HG03432 (cell line): ENCODE results near the gene SNTG2.

Experiments used
- ATAC-seq: cut with Tn5 transposase; IDR thresholded peaks from one replicate; pipeline ENCODE4 v1.9.1; 2021; ENCODE audit warnings: mild to moderate bottlenecking, moderate library complexity; ENCODE audit not compliant: unreplicated experiment

SNTG2 gene

GRCh38 chr2:1230155-1230893 lies 279.7 kb downstream of the SNTG2 start:
- ATAC-seq: no peak

DNA sequence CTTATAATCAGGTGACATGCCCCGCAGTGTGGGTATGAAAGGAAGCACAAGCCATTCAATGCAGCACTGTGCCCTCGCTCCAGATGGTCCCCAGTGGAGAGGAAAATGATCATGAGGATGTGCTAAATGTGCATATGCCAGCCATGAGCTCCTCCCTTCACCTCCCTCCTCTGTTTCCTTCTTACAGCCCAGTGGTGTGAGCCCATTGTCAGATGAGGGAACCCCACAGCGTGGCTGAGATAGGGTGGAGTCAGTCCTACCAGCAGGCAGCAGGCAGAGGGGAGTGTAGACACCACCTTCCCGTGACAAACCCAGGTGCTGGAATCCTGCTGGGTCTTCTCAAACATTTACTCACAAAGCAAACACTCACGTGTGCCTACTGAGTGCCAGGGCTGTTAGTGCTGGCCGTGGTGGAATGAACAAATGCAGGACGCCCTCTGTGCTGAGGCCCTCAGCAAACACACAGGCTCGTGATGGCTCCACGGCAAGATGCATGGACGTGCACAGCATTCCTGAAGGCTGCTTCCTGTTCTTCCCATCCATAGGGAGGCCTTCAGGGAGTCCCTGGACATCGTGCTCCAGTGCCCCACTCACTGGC lies 280.9 kb downstream of the SNTG2 start:
- ATAC-seq: no peak

GRCh38 chr2:1233281-1233680 lies 282.6 kb downstream of the SNTG2 start:
- no peak for ATAC-seq

DNA sequence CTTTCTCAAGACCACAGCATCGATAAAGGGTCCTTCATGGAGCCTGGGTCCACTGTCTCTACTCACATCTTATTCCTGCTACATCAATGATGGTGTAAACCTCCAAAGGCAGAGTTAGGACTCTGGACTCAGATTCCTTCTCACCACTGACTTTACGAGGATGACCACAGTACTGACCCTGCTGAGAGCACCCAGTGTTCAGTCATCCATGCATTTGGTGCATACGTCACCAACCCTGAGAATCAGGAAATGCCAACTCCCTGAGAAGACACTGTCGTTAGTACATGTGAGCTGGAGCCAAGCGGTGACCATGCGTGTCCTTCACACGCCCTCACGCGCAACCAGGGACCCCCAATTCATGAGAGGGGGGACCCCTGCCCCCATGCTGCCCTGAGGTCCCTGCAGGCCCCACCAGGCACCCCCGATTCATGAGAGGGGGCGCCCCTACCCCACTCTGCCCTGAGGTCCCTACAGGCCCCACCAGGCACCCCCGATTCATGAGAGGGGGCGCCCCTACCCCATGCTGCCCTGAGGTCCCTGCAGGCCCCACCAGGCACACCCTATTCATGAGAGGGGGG lies 284.2 kb downstream of the SNTG2 start:
- no peak for ATAC-seq

DNA sequence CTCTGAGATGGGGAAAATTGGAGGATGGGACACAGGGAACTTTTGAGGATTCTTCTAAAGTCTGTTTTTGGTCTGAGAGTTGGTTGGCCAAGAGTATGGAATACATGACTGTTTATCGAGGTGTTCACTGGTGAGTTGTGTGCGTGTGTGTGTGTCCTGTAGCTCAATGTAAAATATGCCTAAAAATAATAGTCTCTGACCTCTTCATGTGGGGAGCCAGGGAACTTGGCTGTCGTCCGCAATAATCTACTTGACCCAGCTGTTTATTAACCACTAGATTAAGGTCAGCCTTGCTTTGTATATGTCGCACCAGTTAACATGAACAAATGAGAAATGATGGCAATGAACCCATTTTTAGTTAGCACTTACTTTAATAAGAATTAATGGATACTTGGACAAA lies 285.2 kb downstream of the SNTG2 start:
- ATAC-seq: no peak

DNA sequence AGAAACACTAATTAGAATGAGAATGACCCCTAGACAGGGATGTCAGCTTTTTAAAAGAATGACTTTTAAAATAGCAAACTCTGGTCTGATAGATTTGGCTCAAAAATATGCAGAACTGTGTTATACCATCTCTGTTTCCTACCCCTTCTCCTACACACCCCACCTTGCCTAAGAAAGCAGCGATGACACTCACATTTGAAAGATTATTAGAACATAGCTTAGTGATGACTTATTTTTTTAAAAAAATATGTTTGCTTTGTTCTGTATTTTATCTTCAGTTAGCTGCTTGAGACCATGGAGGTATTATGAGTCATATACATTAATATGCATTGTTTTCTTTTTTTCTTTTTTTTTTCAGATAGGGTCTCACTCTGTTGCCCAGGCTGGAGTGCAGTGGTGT lies 286.0 kb downstream of the SNTG2 start:
- no peak for ATAC-seq

- no peak for ATAC-seq
Measured at GRCh38 chr2:1237783-1238182, 287.1 kb downstream of the SNTG2 start.

GRCh38 chr2:1238598-1239138 lies 288.0 kb downstream of the SNTG2 start:
- ATAC-seq: no peak

DNA sequence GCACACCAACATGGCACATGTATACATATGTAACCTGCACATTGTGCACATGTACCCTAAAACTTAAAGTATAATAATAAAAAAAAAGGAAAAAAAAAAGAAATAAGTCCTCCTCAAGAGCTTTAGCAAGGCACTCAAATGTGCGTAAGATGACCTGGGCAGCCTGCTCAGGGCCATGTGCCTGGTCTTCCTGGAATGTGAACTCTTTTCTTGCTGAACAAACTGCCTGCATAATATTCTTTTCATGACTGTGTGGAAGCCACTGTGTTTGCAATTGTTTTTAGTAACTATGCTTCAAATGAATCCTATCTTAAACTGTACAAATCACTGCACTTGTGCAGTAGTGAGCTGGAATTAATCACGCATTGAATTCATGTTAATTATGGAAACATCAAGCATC lies 294.5 kb downstream of the SNTG2 start:
- ATAC-seq: no peak

DNA sequence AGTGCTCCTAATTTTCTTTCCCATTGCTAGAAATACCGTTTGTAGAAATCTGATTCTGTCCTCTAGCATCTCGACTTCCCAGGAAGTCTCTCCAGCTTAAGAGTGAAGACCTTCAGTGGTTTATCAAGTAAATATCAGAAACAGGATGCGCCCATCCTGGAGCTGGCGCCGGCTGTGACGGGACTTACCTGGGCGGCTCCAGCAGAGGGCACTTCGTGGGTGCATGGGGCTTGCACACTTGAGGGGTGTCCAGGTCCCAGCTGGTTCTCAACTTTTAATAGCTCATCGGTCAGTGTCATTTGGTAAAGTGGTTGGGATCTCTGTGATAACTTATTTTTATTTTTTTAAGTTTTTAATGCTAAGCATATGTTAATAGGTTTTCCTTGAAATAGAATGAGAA lies 295.6 kb downstream of the SNTG2 start:
- ATAC-seq: no peak

GRCh38 chr2:1246991-1247390 lies 296.3 kb downstream of the SNTG2 start:
- no peak for ATAC-seq

DNA sequence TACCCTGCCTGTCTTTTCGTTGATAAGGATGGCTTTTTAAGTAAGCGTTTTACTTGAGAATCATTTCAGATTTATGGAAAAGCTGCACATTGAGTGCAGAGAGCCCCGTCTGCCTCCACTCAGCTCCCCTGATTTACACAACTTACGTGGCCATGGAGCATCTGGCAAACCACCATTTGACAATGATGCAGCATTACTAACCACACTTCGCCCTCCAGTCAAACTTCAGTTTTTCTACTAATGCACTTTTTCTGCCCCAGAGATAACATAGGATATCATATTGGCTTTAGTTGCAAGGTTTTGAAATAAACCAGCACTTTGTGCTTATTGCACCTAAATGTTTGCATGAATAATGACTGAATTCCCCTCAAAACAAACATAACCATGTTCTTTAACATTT lies 297.5 kb downstream of the SNTG2 start:
- no peak for ATAC-seq

GRCh38 chr2:1249897-1250687 lies 299.4 kb downstream of the SNTG2 start:
- no peak for ATAC-seq

DNA sequence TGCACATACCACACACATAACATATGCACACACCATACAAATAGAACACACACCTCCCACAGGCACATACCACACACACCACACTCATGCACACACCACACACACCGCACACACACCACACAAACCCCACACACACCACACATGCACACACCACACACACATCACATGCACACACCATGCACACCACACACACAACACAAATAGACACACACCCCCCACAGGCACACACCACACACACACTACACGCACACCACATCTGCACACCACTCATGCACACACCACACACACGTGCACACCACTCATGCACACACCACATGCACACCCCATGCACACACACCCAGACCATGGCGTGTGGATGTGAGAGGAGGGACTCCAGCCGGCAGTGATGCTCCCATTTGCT lies 300.9 kb downstream of the SNTG2 start:
- no peak for ATAC-seq

DNA sequence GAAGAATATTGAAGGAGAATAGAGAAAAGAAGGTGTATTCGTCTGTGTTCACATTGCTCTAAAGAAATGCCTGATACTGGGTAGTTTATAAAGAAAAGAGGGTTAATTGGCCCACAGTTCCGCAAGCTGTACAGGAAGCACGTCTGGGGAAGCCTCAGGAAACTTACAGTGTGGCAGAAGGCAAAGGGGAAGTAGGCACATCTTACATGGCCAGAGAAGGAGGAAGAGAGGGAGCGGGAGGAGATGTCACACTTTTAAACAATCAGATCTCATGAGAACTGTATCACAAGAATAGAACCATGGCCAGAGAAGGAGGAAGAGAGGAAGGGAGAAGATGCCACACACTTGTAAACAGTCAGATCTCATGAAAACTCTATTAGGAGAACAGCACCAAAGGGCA lies 303.0 kb downstream of the SNTG2 start:
- no peak for ATAC-seq

- no peak for ATAC-seq
Measured at GRCh38 chr2:1254662-1255343, 304.2 kb downstream of the SNTG2 start.

GRCh38 chr2:1256632-1257324 lies 306.1 kb downstream of the SNTG2 start:
- ATAC-seq: no peak

GRCh38 chr2:1257334-1257733 lies 306.7 kb downstream of the SNTG2 start:
- ATAC-seq: no peak

DNA sequence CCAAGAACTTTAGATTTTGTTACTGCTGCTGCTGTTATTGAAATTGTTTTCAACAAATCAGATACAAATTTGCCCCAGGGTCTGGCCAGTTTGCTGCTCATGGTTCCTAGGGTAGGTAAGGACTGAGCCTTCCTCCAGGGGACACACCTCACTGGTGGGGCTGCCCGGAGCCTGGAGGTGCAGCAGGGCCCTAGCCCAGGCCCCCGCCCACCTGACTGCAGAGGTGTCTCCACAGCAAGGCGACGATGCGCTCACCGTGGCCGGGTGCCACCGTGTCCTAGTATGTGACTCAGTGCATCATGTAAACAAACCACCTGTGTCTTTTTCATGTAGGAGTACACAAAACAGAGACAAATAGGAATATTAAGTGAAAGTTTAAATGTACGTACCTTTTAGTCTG lies 309.1 kb downstream of the SNTG2 start:
- no peak for ATAC-seq

DNA sequence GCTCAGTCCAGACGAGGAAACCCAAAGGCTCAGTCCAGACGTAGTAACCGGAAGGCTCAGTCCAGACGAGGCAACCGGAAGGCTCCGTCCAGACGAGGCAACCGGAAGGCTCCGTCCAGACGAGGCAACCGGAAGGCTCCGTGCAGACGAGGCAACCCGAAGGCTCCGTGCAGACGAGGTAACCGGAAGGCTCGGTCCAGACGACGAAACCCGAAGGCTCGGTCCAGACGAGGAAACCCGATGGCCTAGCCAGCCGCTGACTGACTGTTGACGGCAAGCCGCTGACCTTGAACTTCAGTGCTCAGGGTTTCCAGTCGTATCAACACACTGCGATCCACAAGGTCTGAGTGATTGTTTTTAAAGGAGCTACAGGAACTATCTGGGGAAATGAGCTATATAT lies 312.0 kb downstream of the SNTG2 start:
- ATAC-seq: no peak
